GM21447 (cell line): ENCODE data around the gene FAHD1.
"Not testable (repeated sequence)": the region's sequence is repeated elsewhere in the genome, so short reads cannot be mapped to it uniquely, and the experiment has no call there.

Source experiments
- ATAC-seq: cut with Tn5 transposase; IDR thresholded peaks from one replicate; pipeline ENCODE4 v1.9.1; 2021; ENCODE audit not compliant: unreplicated experiment

FAHD1 gene

DNA sequence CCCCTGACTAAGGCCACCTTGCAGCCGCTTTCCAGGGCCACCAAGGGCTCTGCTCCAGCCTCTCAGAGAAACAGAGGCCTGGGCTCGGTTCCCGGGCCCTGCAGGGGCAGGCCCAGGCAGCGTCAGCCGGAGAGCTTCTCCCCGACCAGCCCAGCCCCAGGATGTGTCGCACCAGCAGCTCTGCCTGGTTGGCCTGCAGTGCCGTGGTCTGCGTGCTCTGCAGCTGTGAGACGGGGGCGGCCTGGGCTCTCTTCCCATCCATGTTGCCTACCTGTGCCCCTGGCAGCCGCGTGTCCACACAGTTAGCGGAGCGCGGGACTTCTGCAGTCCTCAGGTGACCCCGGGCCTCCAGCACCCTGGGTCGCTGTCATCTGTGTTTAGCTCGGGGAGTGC, 38.3 kb upstream of the FAHD1 start:
- ATAC-seq: no peak

DNA sequence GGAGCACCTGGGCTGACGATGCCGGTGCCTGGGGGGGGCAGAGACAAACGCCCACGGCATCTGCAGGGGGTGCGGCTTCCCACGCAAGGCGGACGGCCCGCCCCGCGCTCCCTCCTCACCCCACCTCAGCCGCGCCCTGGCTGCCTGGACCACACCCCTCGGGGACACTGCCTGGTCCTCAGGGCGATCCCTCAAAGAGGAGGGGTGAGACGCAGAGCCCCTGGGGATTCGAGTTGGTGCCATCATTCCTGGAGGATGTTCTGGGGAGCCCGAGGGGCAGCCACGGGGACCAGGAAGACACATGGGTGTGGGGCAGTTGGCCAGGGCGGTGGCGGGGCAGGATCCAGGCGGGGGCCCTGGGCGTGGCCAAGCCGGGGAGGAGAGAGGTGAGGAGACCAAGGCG, 37.4 kb upstream of the FAHD1 start:
- no peak for ATAC-seq

DNA sequence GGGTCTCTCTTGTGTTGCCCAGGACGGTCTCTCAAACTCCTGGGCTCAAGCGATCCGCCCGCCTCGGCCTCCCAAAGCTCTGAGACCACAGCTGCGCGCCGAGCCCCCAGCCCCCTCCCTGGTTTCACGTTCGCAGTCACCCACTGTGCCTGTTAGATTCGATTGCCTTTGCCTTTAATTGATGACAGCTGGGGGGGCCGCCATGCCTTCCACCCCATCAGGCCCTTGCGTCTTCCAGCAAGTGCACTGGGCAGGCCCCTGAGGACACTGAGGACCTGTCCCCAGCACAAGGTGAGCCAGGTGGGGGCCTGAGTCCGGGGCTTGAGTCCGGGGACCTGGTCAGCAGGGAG, 36.8 kb upstream of the FAHD1 start:
- ATAC-seq: no peak

DNA sequence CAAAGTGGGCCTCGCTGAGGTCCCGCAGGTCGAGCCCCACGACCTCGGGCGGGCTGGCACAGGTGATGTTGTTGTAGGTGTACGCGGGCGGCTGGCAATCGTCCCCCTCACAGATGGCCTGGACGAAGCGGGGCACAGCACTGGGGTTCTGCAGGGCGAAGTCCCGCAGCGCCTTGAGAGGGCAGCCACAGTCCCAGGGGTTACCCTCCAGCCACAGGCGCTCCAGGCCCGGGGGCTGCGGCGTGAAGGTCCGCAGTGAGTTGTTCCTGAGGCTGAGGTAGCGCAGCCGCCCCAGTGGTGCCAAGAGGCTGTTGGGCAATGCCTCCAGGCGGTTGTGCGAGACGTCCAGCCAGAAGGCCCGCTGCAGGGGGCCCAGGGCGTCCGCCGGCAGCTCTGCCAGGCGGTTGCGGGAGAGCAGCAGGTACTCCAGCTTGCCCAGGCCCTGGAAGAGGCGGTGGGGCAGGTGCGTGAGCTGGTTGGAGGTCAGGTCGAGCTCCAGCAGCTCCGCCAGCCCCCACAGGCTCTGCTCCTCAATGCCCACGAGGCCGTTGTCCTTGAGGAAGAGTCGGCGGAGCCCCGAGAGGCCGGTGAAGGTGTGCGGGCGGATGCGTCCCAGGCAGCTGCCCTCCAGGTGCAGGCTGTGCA, 36.3 kb upstream of the FAHD1 start:
- ATAC-seq: no peak

DNA sequence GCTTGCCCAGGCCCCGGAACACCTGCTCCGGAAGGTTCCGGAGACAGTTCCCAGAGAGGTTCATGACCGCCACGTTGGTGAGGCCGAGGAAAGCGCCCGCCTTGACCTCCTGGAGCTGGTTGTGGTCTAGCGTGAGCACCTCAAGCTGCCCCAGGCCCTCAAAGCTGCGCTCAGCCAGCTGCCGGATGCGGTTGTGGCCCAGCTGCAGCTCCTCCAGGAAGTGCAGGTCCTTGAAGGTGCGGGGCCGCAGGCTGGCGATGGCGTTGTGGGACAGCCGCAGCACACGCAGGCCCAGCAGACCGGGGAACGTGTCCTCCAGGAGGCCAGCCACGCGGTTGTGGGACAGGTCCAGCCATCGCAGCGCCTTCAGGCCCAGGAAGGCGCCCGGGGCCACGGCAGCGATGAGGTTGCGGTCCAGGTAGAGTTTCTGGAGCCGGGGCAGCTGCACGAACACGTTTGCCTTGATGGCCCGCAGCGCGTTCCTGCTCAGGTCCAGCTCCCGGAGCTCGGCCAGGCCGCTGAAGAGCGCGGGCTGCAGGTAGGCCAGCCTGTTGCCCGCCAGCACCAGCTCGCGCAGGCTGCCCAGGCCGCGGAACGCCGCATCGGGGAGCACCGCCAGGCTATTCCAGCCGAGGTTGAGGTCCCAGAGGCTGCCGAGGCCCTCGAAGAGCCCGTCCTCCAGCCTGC, 35.6 kb upstream of the FAHD1 start:
- ATAC-seq: no peak

DNA sequence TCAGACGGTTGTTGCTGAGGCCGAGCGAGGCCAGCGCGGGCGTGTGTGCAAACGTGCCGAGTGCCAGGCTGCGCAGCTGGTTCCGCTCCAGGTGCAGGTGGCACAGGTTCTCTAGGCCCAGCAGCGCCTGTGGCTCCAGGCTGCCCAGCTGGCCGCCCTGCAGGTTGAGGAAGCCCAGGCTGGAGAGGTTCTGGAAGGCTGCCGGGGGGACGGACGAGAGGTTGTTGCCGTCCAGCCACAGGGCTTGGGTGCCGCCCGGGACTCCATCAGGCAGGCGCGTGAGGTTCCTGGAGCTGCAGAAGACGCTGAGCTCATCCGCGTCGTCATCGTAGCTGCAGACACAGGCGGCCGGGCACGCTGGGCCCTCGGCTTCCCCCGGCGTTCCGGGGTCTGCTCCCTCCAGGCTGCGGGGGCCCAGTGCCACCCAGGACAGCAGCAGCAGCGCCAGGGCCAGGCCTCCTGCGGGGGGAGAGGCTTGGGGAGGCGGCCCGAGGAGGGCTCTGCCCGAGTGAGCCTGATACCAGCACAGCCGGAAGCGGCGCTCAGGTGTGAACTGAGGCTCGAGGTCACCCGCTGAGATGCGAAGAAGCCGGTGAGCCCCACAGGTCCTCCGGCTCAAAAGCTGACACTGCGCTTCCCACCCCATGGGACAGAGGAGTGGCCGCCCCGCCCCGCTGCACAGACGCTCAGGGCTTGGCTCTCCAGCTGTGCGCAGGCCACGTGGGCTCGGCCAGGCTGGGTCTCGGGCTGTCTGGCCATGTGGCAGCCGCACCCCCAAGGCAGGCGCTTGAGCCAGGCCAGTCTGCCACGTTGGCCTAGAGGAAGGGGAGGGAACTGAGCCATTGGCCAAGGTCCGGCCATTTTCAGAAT, 34.8 kb upstream of the FAHD1 start:
- ATAC-seq: no peak

DNA sequence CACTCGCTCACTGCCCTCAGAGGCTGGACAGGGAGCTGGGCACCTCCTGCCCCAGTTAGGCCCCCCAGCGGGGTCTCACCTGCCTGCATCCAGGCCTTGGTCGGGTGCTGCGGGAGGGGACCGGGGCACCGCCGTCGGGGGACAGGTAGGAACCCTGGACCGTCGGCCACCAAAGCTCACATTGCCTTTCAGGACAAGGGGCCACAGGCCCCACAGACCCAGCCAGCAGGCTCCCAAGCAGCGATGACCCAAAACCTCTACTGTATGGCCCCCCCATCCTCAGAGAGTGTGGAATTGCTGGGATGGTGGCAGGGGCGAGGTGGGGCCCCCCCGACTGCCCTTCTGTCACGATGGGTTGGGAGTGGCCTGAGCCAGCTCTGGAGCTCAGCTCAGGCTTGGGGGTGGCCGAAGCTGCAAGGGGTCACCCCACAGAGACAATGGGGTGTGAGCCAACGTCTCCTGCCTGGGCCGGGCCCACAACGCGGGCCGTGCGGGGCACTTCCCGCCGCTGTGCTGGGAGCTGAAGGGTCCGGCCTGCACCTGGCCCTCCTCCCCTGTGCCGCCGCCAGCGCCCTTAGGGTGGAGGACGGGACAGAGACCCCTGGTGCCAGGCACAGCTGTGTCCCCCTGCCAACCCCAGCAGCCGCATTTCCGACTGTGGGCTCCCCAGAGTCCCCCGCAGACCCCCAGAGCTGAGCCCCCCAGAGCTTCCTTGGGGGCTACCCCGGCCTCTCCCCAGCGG, 34.0 kb upstream of the FAHD1 start:
- ATAC-seq: no peak

DNA sequence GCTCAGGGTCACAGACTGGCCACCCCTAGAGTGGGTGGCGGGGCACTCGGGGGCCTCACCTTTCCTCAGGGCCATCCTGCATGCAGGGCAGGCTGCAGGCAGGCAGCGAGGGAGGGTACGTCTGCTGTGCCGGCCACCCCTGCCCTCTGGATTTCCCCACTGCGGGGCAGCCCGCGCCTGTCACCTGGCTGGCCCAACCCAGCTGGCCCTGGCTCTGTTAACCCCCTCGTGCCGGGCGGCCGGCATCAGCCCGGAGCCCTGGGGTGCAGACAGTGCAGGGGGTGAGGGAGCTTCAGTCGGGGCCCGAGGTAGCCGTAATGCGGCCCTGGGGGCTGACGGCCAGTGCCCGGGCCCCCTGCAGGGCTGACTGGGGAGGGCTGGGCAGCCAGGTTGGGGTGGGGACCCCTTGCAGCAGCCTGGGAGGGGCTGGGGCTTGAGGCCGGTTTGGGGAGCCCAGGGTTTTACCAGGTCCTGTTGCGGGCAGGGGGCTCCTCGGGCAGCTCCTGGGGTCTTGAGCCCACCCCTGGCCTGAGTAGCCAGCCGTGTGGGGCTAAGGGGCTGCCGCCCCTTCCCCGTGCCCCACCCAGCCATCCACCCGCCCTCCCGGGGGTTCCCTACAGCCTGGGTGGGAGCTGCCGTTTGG, 33.3 kb upstream of the FAHD1 start, which contains the start of gene IGFALS:
IGFALS (minus strand) TSS at position 128 of the 643 bp plus-strand sequence; CDS start at position 75, 53 bp downstream.
- no peak for ATAC-seq

DNA sequence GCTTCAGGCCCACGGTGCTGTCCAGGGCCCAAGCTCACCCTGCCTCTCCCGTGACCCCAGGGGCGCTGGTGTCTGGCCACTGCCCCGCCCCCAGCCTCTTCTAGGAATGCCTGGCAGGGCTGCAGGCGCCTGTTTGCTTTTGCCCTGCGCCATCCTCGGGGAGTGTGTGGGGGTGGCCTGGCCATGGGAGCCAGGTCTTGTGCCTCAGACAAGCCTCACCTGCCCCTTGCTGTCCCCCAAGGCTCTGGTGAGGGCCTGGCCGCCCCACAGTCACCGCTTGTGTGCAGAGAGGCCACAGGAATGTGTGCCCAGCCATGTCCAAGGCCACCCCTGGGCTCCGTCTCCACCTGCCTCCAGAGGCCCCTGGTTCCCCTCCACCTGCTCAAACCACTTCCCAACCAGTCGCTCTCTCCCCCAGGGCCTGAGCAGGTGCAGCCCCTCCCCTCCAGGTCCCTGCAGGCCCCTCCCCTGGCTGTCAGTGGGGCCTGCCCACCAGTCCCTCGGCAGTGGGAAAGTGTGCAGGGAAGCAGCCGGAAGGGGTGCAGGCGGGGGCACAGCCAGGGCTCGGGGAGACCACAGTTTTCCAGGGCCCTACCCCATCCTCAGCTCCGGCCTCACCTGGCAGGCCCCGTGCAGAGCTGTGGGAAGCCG, 32.7 kb upstream of the FAHD1 start:
- ATAC-seq: no peak

DNA sequence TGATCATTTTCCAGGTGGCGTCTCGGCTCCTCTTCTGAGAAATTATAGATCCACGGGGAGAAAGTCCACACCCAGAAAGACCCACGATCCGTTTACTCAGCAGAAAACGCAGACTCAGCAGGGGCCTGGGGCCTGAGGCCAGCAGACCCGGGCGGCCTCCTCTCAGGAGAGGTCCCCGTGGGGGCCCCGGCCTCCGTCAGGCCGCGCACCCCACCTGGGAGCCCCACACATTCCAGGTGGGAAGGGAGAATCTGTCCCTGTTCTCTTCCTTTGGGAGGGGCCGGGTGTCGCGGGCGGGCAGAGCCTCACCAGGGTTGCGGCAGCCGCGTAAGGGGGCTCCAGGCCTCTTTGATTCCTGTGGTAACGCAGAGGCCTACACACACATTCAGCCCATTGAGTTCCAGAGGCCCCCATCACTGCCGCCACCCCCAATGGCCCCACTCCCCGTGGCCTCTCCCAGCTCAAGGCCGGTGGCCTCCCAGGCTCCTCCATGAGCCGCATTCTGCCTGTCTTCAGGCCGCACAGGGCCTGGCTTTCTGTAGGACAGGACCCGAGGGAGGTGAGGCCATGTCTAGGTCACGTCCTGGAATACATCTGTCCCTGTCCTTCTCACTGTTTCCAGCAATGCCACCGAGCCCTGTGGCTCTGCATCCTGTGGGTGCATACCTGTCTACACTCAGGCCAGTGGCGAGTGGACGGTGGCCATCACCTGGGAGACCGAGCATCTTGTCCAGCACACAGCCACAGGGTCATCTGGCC, 31.9 kb upstream of the FAHD1 start:
- ATAC-seq: no peak

DNA sequence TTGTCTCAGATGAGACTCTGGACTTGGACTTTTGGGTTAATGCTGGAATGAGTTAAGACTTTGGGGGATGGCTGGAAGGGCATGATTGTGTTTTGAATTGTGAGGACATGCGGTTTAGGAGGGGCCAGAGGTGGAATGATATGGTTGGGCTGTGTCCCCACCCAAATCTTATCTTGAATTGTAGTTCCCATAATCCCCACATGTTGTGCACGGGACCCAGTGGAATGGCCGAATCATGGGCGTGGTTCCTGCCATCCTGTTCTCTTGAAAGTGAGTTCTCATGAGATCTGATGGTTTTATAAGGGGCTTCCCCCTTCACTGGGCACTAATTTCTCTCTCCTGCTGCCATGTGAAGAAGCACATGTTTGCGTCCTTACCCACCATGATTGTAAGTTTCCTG, 27.7 kb upstream of the FAHD1 start:
- ATAC-seq: not testable (repeated sequence)

DNA sequence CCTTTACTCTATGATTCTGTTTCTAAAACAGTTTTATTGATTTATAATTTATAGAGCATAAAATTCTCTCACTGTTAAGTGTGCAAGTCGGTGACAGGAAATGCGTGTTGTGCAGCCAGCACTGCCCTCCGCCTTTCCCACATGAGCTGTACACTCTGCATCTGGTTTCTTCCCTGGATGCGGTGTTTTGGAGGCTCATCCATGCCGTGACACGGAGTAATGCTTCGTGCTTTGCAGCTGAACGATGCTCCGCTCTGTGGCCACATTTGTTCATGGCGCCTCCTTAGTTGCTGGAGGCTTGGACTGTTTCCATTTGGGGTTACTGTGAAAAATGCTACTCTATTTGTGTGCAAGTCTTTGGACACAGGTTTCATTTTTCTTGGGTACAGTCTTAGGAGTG, 26.3 kb upstream of the FAHD1 start:
- no peak for ATAC-seq

DNA sequence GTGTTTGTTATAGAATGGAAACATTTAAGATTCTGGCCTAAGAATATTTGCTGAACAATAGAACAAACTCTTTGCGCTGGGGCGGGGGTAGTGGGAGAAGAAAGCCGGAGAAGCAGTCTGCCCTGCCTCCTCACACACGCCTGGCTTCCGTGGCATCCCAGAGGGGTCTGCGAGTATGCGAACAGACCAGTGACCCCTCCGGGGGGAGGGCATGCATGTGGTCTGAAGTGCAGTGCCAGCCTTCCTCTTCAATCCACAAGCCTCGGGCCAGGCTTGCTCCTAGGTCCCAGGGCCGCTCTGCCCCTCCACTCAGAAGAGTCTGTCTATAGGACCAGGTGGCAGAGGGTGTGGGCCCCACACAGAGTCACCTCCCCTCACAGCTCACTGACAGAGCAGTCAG, 19.4 kb upstream of the FAHD1 start:
- no peak for ATAC-seq

DNA sequence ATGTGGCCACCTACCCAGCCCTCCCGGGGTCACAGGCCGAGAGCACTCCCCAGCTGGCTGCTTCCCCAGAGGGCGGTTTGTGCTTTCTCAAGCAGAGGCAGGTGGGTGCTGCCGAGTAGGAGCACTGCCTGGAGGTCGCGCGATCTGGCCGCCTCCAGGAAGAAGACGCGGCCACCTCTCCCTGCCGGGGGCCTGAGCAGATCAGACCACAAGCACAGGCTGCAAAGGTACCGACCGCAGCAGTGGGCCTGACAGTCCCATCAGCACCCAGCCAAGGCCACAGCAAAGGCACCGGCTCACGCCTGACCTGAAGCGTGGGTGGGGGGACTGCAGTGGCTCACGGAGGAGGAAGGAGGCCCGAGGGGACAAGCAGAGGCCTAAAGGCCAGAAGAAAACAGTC, 18.3 kb upstream of the FAHD1 start:
- ATAC-seq: no peak

DNA sequence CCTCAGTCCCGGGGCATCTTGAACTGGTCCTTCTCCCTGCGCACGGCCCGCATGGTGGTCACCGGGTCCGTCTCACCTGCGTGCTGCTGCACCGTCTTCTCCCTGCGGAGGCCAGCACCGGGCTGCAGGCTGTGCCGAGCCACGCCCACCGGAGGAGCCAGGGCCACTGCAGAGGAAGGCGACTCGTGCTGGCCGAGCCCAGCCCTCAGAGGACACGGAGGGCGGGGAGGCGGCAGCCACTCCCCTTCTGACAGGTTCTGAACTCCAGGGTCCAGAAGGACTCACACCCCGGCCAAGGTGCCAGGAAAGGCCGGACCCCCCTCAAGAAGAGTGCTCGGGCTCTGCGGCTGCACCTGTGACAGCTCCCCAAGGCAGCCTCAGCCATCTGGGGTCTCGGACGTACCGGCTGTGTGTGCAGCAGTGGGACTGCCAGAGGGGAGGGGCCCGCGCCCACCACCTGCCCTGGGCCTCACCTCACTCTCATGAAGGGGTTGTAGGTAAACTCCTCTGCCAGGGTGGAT, 17.7 kb upstream of the FAHD1 start:
- no peak for ATAC-seq

DNA sequence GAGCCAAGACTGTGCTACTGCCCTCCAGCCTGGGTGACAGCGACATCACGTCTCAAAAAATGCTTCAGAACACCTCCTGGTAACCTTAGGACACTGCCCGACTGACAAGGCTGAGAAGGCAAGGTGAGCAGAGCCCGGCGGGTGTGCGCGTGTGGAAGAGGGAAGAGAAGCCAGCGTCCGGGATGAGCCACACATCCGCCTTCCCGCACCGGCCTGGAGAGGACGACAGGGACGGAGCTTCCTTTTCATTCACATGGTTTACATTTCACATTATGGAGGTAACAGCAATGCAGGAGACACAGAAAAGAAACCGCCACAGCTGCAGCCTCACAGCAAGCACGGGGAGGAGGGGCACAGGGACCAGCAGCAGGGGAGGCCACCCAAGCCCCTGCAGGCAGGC, 16.9 kb upstream of the FAHD1 start:
- no peak for ATAC-seq

DNA sequence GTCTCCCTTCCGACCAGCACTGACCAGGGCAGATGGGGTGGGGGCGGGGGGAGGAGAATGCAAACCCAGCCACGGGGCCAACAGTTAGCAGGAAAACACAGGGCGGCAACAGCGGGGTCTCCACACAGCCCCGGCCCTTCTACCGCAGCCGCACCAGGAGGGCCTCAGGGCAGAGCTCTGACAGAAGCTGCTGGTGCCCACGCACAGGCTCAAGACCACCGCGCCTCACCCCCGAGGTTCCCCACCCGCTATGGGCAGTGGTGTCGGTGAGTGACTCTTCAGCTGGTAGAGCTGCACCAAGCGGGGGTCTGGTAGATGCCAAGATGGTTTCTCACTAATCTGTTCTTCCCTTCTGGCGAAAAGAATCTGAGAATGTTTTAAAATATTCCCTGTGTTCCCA, 16.5 kb upstream of the FAHD1 start:
- no peak for ATAC-seq

DNA sequence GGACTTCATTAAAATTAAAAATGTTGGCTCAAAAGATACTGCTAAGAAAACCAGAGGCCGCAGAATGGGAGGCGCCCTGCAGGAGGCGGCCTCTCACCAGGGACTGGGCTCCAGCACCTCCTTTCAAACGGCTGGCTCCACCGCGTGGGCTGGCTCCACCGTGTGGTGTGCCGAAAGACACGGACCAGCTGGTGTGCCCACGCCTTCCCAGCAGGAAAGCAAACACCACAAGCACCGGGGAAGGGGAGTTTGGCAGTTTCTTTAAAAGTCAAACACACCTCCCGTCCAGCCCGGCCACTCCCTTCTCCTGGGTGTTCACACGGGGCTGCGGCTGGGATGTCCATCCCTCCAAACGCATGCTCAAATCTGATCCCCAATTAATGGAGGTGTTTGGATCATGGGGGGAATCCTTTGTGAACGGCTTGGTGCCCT, 14.3 kb upstream of the FAHD1 start:
- ATAC-seq: no peak

DNA sequence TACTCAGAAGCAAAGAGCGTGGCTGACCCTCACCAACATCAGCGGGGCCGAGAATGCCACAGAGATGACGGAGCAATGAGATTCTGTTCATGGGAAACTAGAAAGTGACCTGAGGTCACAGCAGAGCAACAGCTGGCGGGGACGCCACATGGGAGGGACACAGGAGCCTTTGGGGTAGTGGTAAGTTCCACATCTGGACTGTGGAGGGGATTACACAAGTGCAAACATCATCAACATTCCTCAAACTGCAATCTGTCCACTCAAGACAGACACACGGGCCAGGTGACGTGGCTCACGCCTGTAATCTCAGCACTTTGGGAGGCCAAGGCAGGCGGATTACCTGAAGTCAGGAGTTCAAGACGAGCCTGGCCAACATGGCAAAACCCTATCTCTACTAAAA, 11.5 kb upstream of the FAHD1 start:
- ATAC-seq: no peak
